Fibroblast of lung (primary cell): ENCODE measurements around the gene SCRN2. TPM values are rescaled to one million over a fixed set of nuclear protein-coding genes. Genes with fewer than 3 reads are reported as not detected.

Experiments used
- DNase-seq, 2 donors: peaks; one replicate each; pipeline versions ENCODE4 v3.0.0 to v3.0.0-alpha.2; 2010; ENCODE audit warnings: low read depth in 2 of 2
- H2AFZ ChIP-seq: 2 replicates; pipeline ENCODE4 v1.5.1; 2012; ENCODE audit warnings: low read length, control low read depth, inconsistent platforms
- H3K27ac ChIP-seq: 2 replicates; pipeline ENCODE4 v1.5.1; 2011; ENCODE audit warnings: low read length, control low read depth; ENCODE audit not compliant: insufficient read depth
- H3K27me3 ChIP-seq: 2 replicates; pipeline ENCODE4 v1.5.1; 2011; ENCODE audit warnings: mild to moderate bottlenecking, low read length; ENCODE audit not compliant: control insufficient read depth, insufficient read depth
- H3K36me3 ChIP-seq: 2 replicates; pipeline ENCODE4 v1.5.1; 2011; ENCODE audit warnings: low read length; ENCODE audit not compliant: control insufficient read depth, insufficient read depth
- H3K4me1 ChIP-seq: 2 replicates; pipeline ENCODE4 v1.5.1; 2011; ENCODE audit warnings: low read length; ENCODE audit not compliant: control insufficient read depth, insufficient read depth; ENCODE audit errors: extremely low read depth
- H3K4me2 ChIP-seq: 2 replicates; pipeline ENCODE4 v1.5.1; 2011; ENCODE audit warnings: low read length, control low read depth; ENCODE audit not compliant: insufficient read depth; ENCODE audit errors: extremely low read depth
- H3K4me3 ChIP-seq, 4 experiments: fragments of 200-600 bp in 1 of 4; sonication (generic) in 1 of 4; replicated peaks in 1 of 4; 2 replicates each; pipeline ENCODE4 v1.5.1; 2011 to 2016; ENCODE audit warnings: low read length in 4 of 4, low read depth in 3 of 4, mild to moderate bottlenecking in 3 of 4, control low read depth in 2 of 4, inconsistent platforms in 1 of 4, mixed read lengths in 1 of 4; ENCODE audit not compliant: insufficient read depth in 1 of 4; ENCODE audit errors: control extremely low read depth in 1 of 4
- H3K79me2 ChIP-seq: 2 replicates; pipeline ENCODE4 v1.5.1; 2012; ENCODE audit warnings: mild to moderate bottlenecking, low read length, inconsistent platforms; ENCODE audit not compliant: control insufficient read depth, insufficient read depth
- H3K9ac ChIP-seq: 2 replicates; pipeline ENCODE4 v1.5.1; 2011; ENCODE audit warnings: mild to moderate bottlenecking, low read length, control low read depth; ENCODE audit not compliant: insufficient read depth
- H3K9me3 ChIP-seq: 2 replicates; pipeline ENCODE4 v1.5.1; 2012; ENCODE audit warnings: low read depth, low read length; ENCODE audit not compliant: control insufficient read depth, insufficient read depth
- H4K20me1 ChIP-seq: 2 replicates; pipeline ENCODE4 v1.5.1; 2011; ENCODE audit warnings: low read length; ENCODE audit not compliant: control insufficient read depth, insufficient read depth; ENCODE audit errors: extremely low read depth
- EZH2 ChIP-seq: IDR thresholded peaks from 2 replicates; pipeline ENCODE4 v1.5.1; 2012; ENCODE audit warnings: low read length, control low read depth, mild to moderate bottlenecking; ENCODE audit errors: missing control alignments
- polyA plus RNA-seq, 2 donors: library from polyadenylated mRNA; depleted of rRNA in 1 of 2; stranded (reverse) in 1 of 2; unstranded in 1 of 2; fragments of >200 nt; gene quantifications; 2 replicates each; pipeline ENCODE4 v1.2.1, GENCODE V29; 2011 to 2012; ENCODE audit warnings: missing spikeins in 1 of 2
- total RNA-seq: library from RNA; depleted of rRNA; stranded (reverse); fragments of >200 nt; gene quantifications from 2 replicates; pipeline ENCODE4 v1.2.1, GENCODE V29; 2014
- TF ChIP-seq, protein P1 (sequence below), 2 donors: IDR thresholded peaks in 1 of 2; conservative IDR thresholded peaks in 1 of 2; 1 replicate in 1 of 2; 2 replicates in 1 of 2; pipeline ENCODE4 v1.5.1; 2011 to 2012; ENCODE audit warnings: low read length in 2 of 2, control low read depth in 1 of 2, inconsistent platforms in 1 of 2, low read depth in 1 of 2, mild to moderate bottlenecking in 1 of 2

The SCRN2 gene
- total and polyA plus RNA-seq, 2 donors (not counting 1 experiment from before 2014, with no cell fraction given) = 10.6 to 40.8 TPM

DNA sequence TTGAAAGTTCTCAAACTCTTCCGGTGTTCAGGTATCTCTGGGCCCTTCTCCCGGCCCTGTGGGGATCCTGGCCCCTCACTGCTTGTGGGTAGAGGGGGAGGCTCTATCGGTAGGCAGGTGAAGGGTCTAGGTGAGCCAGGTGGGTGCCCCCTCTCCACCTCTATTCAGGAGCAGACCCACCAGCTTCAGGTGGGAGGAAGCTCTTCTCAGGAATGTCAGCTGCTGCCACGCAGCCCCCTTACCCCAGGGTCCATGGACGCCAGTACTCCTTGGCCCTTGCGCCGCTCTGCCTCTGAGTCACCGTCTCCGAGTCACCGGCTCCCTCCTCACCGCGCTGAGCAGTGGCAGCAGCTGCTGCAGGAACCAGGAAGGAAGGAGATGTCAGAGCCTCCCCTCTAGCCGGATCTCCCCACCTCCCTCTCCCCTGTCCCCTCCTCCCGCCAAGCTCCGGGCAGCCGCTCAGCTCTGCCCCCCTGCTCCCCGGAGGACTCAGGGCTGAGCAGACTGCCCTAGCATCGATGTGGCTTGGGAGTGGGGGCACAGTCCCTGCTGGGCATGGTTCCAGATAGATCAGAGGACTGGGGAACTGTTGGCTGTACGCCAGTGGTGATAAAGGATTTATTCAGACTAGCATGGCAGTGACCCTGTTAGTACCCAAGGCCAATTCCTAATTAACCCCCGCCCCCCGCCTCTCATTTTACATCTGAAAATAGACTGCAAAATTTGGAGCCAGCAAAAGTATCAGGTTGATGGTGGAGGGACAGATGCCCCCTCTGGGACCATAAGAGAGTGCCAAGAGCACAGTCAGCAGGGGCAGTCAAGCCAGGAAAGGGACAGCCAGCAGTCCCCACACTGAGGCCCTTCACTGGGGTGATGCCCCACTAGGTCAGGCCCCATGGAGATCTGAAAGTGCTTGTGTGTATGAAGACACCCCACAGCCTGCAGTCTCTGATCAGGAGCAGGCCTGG is 19.4 kb downstream of the SCRN2 start, which contains the start of gene OSBPL7:
Gene OSBPL7 (minus strand): TSS at position 371 of the 968 bp plus-strand sequence. CDS start 1,516 bp downstream, outside the sequence.
- peak within 1 kb of the TSS; percentile 21 to 76 (median 66) for H3K4me3 ChIP-seq
- H3K4me2 ChIP-seq = peak within 1 kb of the TSS; percentile 76
- DNase-seq = peak; percentile 80 to 91
- no peak within 1 kb of the TSS for H3K27ac ChIP-seq
- H2AFZ ChIP-seq = peak within 1 kb of the TSS; percentile 43
- no peaks in the 10 kb centered on the region for H3K9me3 ChIP-seq
- no peak for TF ChIP-seq EZH2
- TF ChIP-seq, protein P1, sequence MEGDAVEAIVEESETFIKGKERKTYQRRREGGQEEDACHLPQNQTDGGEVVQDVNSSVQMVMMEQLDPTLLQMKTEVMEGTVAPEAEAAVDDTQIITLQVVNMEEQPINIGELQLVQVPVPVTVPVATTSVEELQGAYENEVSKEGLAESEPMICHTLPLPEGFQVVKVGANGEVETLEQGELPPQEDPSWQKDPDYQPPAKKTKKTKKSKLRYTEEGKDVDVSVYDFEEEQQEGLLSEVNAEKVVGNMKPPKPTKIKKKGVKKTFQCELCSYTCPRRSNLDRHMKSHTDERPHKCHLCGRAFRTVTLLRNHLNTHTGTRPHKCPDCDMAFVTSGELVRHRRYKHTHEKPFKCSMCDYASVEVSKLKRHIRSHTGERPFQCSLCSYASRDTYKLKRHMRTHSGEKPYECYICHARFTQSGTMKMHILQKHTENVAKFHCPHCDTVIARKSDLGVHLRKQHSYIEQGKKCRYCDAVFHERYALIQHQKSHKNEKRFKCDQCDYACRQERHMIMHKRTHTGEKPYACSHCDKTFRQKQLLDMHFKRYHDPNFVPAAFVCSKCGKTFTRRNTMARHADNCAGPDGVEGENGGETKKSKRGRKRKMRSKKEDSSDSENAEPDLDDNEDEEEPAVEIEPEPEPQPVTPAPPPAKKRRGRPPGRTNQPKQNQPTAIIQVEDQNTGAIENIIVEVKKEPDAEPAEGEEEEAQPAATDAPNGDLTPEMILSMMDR (conservative IDR thresholded peaks at IDR 0.05 in 1 of 2, IDR thresholded peaks at IDR 0.05 in 1 of 2; ENCODE audit: low read depth in 1 of 2, low read length in 2 of 2) = peak in 1 of 2 donors; percentile 20
- peaks cover 14% of the 10 kb centered on the region for H3K36me3 ChIP-seq
- H4K20me1 ChIP-seq = no peaks in the 10 kb centered on the region
- no peaks in the 10 kb centered on the region for H3K79me2 ChIP-seq
- H3K4me1 ChIP-seq = peaks cover 6% of the 10 kb centered on the region
- no peaks in the 10 kb centered on the region for H3K27me3 ChIP-seq
- H3K9ac ChIP-seq = peak within 1 kb of the TSS; percentile 37

DNA sequence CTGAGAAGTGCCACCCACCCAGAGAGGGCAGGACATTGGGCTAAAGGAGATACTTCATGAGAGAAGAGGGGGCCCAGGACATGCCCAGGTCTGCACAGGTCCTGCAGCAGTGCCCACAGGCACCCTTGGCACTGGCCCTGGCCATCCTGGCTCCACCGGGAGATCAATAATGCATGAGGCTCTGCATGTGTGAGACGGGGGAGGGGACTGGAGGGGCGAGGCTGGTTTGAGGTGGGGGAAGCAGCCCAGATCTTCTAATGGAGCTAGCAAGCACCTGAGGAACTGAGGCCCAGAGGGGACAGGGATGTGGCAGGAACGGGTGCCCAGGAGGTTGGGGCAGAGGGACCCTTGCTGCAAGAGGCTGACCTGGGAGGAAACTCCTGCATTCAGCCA is 20.0 kb downstream of the SCRN2 start:
- H3K4me1 ChIP-seq = peaks cover 6% of the 10 kb centered on the region
- peak overlapping the region; percentile 76 for H3K4me2 ChIP-seq
- no peak for TF ChIP-seq EZH2
- TF ChIP-seq, protein P1 (conservative IDR thresholded peaks at IDR 0.05 in 1 of 2, IDR thresholded peaks at IDR 0.05 in 1 of 2; ENCODE audit: low read depth in 1 of 2, low read length in 2 of 2) = no peak
- no peak overlapping the region for H3K27ac ChIP-seq
- H3K27me3 ChIP-seq = no peaks in the 10 kb centered on the region
- no peaks in the 10 kb centered on the region for H3K9me3 ChIP-seq
- H3K4me3 ChIP-seq = peak overlapping the region; percentile 21 to 76 (median 66)
- no peaks in the 10 kb centered on the region for H4K20me1 ChIP-seq
- no peak overlapping the region for H2AFZ ChIP-seq
- no peaks in the 10 kb centered on the region for H3K79me2 ChIP-seq
- no peak overlapping the region for H3K9ac ChIP-seq
- DNase-seq = no peak
- peaks cover 11% of the 10 kb centered on the region for H3K36me3 ChIP-seq

DNA sequence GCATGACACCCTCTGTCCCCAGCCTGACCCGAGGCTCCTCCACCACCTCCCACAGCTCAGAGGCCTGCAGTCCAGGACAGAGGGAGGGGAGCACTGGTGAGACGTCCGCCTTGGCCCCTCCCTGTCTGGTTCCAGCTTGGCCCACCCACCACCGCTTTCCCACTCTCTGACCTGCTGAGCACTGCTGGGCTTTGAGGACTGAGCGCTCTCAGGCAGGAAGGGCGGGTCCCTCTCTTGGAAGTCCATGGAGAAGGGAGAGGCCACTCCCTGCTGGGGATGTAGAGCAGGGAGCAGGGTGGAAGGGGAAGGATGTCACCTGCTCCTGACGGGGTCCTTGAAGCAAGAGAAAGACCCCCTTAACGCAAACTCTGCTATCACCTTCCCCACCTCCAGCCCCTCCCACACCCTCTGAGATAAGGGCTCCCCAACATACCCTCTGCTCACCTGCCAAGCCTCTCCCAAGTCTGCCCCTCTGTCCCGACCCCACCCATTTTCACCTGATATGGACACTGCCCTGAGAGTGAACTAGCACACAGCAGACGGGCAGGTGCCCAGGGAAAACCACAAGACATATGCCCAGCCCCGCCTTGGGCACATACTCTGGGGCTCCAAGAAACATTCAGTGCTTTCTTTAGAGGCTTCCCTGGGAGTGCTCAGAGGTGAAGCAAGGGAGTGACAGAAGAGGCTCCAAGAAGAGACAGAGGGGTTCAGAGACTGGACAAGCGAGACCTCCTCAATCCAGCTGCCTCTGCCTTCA is 20.9 kb downstream of the SCRN2 start:
- Histone ChIP-seq H3K4me1 (peaks cover 6% of the 10 kb centered on the region), H4K20me1 (no peaks in the 10 kb centered on the region), H3K36me3 (peaks cover 11% of the 10 kb centered on the region), H3K9me3 (no peaks in the 10 kb centered on the region), H3K27me3 (no peaks in the 10 kb centered on the region), H3K27ac (no peak overlapping the region), H3K4me3 (no peak overlapping the region), H2AFZ (no peak overlapping the region), H3K9ac (no peak overlapping the region), H3K79me2 (no peaks in the 10 kb centered on the region), H3K4me2 (no peak overlapping the region)
- DNase-seq = no peak
- TF ChIP-seq, protein P1 (conservative IDR thresholded peaks at IDR 0.05 in 1 of 2, IDR thresholded peaks at IDR 0.05 in 1 of 2; ENCODE audit: low read depth in 1 of 2, low read length in 2 of 2) = no peak
